NCI-H524 treated with DMSO at 0.1 percent for 48 hours (cell line): Measurements from ENCODE around the gene SLC12A4.
A peak's percentile ranks its signal among the peaks of the same experiment; 100 is the strongest.
"Not testable (repeated sequence)": the region's sequence is repeated elsewhere in the genome, so short reads cannot be mapped to it uniquely, and the experiment has no call there.

ENCODE experiments used
- DNase-seq: peaks from one replicate; lab custom pipeline; 2025; lab: John Stamatoyannopoulos, UW

SLC12A4 gene

DNA sequence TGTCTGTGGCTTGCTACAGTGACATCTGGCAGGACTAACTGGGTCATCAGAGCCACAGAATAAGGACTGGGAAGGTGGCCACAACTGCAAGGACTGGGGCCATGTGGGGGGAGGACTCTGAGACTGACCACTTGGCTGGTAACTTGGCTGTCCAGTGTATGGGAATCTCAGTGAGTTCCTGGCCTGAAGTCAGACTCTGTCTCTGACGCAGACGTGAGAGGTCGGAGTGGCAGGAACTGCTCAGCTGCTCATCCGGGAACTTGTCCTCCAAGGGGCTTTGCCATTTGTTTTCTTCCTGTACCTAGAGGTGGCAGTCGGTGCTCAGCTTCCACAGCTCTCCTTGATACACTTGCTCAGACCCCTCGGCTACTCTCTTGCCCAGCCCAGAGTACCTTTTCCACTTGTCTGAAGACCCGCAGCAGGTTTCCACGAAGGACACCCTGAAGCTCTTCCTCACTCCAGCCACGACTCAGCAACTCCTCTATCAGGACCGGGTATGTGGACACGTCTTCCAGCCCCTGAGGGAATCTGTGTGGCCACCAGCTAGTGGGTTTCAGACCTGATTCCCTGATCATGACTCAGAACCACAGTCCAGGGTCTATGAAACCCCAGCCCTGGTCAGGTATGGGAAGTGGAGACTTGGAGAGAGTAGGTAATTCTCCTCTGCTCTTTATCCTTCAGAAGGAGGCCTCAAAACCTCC lies 19.2 kb upstream of the SLC12A4 start:
- no peak for DNase-seq

DNA sequence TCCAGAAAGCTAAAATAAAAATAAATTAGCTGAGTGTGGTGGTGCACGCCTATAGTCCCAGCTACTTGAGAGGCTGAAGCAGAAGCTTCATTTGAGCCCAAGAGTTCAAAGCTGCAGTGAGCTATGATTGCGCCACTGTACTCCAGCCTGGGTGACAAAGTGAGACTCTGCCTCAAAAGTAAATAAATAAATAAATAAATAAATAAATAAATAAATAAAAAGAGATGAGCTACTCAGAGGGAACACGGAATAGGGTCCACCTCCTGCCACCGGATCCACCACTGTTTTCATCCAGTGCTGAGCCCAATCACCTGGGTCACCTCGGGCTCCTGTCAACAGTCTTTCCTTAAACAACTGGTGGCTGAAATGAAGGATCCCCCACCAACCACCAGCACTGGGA lies 18.5 kb upstream of the SLC12A4 start:
- no peak for DNase-seq

DNA sequence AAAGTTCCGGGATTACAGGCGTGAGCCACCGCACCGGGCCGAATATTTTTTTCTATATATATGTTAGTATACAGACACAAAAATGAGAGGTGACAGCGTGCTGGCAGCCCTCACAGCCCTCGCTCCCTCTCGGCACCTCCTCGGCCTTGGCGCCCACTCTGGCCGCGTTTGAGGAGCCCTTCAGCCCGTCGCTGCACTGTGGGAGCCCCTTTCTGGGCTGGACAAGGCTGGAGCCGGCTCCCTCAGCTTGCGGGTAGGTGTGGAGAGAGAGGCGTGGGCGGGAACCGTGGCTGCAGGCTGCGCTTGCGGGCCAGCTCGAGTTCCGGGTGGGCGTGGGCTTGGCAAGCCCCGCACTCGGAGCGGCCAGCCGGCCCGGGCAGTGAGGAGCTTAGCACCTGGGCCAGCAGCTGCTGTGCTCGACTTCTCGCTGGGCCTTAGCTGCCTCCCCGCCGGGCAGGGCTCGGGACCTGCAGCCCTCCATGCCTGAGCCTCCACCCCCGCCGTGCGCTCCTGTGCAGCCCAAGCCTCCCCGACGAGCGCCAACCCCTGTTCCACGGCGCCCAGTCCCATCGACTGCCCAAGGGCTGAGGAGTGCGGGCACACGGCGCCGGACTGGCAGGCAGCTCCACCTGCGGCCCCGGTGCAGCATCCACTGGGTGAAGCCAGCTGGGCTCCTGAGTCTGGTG lies 13.7 kb upstream of the SLC12A4 start:
- no peak for DNase-seq

DNA sequence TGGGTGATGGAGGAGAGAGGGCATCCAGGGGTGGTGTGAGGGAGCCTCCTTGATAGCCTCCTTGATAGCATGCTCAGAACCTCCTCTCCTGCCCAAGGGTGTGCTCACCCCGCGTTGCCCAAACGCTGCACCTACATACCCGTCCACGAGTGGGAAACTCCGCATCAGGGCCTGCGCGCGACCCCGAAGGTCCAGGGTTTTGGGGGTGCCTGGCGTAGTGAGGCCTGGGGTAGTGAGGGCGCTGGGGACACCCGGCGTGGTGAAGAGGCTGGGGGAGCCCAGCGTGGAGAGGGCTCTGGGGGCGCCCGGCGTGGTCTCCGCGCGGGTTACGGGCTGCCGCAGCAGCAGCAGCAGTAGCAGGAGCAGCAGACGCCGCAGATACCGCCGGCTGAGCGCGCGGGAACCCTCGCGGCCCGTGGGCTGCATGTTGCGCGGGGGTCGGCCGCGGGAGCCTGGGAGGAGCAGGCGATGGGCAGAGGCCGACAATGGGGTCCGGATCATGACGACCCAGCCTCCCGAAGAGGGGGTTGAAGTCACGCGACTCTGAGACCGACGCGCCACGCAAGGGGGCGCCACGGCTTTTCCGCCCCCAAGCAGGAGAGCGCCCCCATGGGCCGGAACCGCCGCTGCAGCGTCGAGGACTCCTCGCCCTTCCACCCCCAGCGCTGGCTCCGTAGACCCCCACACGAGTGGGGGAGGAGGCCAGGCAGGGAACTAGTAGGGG lies 11.7 kb upstream of the SLC12A4 start, which contains the start of gene DPEP3:
Gene DPEP3, minus strand, starts transcription at position 545 of the 724 bp plus-strand sequence. Its CDS starts 119 bp downstream, at position 426.
- DNase-seq, result no peak

GRCh38 chr16:67977469-67978227 lies 9.2 kb upstream of the SLC12A4 start:
- no peak for DNase-seq

- DNase-seq, result no peak
These were observed 8.6 kb upstream of the SLC12A4 start for GRCh38 chr16:67977005-67977404.

DNA sequence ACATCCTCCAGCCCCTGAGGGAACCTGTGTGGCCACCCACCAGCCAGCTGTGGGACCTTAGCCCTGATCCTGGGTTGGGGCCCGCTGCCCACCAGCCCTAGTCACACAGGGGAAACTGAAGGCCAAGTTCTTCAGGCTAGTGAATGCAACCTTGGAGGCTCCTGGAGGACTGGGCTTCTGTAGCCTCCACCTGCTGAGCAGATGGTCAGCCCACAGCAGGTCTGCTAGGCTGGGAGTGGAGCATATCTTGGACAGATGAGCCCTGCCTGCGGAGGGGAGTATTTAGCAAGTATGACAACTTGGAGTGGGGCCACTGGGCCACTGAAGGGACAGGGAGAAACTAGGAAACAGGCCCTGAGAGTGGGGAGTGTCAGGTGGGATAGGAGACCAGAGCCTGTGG lies 7.8 kb upstream of the SLC12A4 start:
- DNase-seq, result no peak

GRCh38 chr16:67975321-67976105 lies 7.1 kb upstream of the SLC12A4 start:
- no peak for DNase-seq

GRCh38 chr16:67972285-67972684 lies 3.8 kb upstream of the SLC12A4 start:
- not testable (repeated sequence) for DNase-seq

- DNase-seq, result no peak
These were observed 2.7 kb upstream of the SLC12A4 start for GRCh38 chr16:67971111-67971510.

GRCh38 chr16:67969254-67970039 lies 1.0 kb upstream of the SLC12A4 start:
- no peak for DNase-seq

DNA sequence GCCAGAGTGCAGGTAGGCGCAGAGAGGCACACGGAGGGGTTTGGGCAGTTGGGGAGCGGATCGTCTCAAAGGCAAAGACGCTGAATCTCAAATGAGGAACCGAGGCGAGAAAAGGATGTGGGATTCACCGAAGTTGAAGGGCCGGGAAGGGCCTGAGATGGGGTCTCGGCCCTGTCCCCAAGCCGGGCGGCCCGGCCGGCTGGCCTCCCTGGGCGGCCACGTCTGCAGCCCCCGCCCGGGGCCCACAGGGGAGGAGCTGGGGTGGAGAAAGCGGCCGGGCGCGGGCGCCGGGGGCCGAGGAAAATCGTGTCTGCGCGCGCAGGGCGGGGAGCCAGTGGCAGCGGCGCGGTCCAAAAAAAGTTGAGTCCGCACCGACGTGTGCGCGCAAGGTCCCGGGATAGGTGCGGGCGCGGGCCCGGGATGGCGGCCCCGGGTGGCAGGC lies 458 bp downstream of the SLC12A4 start:
- DNase-seq, result no peak

DNA sequence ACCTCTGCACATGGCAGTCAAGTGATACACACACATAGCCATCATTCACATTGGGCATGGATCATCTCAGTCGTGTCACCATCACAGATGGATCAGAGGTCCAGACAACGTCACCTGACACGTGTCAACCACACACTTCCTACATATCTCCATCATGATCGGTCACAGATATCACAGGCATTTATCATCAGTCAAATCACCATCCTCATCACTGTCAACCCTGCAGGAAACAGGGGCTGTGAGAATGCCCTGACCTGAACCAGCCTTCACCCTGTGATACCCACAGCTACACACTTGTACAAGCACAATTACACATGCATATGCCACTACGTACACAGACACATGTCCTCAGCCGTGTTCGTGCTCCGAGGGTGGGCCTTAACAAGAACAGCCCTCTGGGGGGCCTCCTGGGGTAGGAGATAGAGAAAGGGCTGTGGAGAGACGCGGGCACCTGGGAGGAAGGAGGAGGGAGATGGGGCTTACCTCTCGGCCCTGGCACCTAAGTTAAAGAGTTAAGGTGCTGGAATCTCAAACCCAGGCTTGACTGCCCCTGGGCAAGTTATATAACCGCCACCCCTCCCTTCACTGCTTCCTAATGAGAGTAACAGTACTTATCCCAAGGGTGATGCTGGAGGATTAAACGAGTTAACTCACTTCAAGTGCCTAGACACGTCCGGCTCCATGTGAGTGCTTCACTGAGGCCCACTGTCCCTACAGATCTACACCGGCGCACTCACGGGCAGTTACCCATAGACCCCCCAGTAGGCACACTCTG lies 1.1 kb downstream of the SLC12A4 start:
- peak; percentile 29 for DNase-seq

DNA sequence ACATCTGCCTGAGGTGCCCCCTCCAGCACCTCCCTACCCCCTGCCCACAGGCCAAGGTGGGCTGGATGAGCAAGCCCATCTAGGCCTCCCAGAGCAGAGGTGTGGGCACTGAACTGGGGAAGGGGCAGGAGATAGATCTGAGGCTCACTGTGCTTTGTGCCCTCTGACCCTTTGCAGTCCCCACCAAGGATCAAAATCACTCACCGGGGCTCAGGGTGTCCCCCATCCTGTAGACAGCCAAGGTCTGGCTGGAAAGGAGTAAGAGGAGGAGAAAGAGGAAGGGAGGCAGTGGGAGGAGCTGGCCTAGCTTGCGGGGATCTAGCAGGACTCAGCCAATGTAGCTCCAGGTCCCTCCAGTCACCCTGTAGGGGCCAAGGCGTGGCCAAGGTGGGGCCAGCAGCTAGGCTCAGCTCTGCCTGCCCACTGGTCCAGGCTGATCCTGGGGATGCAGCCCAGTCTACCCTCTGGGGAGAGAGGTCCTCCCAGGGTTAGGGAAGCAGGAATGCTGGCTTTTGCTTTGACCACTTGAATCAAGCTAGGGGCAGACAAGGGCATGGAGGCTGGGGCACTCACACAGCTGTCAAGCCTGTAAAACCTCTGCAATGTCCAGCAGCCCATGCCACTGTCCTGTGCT lies 1.8 kb downstream of the SLC12A4 start:
- DNase-seq, result no peak

- DNase-seq, result no peak
These were observed 2.5 kb downstream of the SLC12A4 start for GRCh38 chr16:67965668-67966548.

GRCh38 chr16:67964477-67965131 lies 3.8 kb downstream of the SLC12A4 start:
- no peak for DNase-seq

GRCh38 chr16:67963662-67964321 lies 4.6 kb downstream of the SLC12A4 start:
- no peak for DNase-seq
